ENCODE measurements around the gene MORN3. TPM values are rescaled to one million over a fixed set of nuclear protein-coding genes. Genes with fewer than 3 reads are reported as not detected.

The MORN3 gene
- total and polyA plus RNA-seq, 2 of the 4 experiments (the other 2 are of a cell fraction), result 0.18 to 0.22 TPM

GRCh38 chr12:121638298-121639202 is 30.9 kb downstream of the MORN3 start (continued):
- TF ChIP-seq FOS (IDR thresholded peaks at IDR 0.05; ENCODE audit: low read depth, low read length), result no peak

DNA sequence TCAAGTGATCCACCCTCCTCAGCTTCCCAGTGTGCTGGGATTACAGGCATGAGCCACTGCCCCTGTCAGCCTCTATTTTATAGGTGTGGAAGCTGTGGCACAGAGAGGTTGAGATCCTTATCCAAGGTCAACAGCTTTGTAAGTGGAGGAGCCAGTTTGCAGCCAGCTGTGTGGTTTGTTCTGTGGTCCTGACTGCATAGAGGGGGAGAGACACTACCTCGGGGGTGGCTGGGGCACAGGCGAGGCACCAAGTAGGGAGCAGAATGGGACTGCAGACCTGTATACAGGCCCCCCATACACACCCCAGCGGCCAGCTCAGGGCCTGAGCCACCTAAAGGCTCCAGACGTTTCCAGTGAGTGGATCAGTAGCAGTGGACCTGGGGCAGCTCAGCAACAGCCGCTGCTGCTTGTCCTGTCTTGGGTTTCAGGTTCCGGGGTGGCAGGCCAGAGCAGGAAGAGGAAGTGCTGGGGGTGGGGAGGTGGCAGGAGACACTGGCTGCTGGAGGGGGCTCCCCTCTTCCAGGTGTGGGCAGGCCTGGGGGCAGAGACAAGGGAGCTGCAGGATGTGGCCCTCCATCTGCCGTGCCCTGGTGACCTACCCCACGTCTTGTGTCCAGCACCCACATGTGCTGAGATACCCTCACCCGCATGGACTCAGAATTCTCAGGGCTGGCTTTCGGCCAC is 32.1 kb downstream of the MORN3 start:
- peak overlapping the region; percentile 5 for H2AK9ac ChIP-seq (replicated peaks; ENCODE audit: low read depth, low read length, poor library complexity)
- H3K27ac ChIP-seq (ENCODE audit: insufficient read depth, low read length), result no peak overlapping the region
- no peak overlapping the region for H3K4me3 ChIP-seq (ENCODE audit: insufficient read depth, low read depth, low read length)
- ChIA-PET CTCF (interaction anchor here (1.1 kb wide), 1 partner anchor 11 kb away, joined by 3 read pairs; the partner anchor contains the start of gene ORAI1), POLR2A (ENCODE audit: unreplicated experiment) (no interaction called here)
- H2AFZ ChIP-seq (replicated peaks; ENCODE audit: low read length, poor library complexity), result no peak overlapping the region
- no peak for DNase-seq
- H4K91ac ChIP-seq (ENCODE audit: insufficient read depth, low read depth, low read length), result no peak overlapping the region
- H3K14ac ChIP-seq (replicated peaks; ENCODE audit: low read depth, low read length), result no peak overlapping the region
- H3K4me1 ChIP-seq (ENCODE audit: control insufficient read depth, insufficient read depth, low read length), result peaks cover 11% of the 10 kb centered on the region
- no peak overlapping the region for H3K18ac ChIP-seq (ENCODE audit: low read depth, low read length)
- intact Hi-C loops (cut with micrococcal nuclease) (no loop called here), in situ Hi-C loops (cut with MboI; ENCODE audit: low sequenced_read_pairs) (no loop called here), dilution Hi-C loops (cut with HindIII; ENCODE audit: low sequenced_read_pairs, unreplicated experiment) (no loop called here)
- ATAC-seq (ENCODE audit: low read depth), result no peak
- H2BK120ac ChIP-seq (ENCODE audit: low read depth, low read length), result no peak overlapping the region
- TF ChIP-seq SMC3 (IDR thresholded peaks at IDR 0.05; ENCODE audit: low read depth, low read length), result no peak
- TF ChIP-seq MAZ (IDR thresholded peaks at IDR 0.05; ENCODE audit: borderline replicate concordance, low read depth, low read length), result no peak
- TF ChIP-seq RAD21 (IDR thresholded peaks at IDR 0.05; ENCODE audit: low read length), result no peak
- TF ChIP-seq NFE2L2 (IDR thresholded peaks at IDR 0.05; ENCODE audit: low read depth, low read length), result no peak
- peak overlapping the region; percentile 36; the same call in 1 of the 2 replicates for H3K9ac ChIP-seq (ENCODE audit: low read depth, low read length)
- no peak overlapping the region for H3K23ac ChIP-seq (ENCODE audit: low read depth, low read length)
- no peaks in the 10 kb centered on the region for H3K9me3 ChIP-seq (ENCODE audit: control insufficient read depth, insufficient read depth, low read length)
- no peak overlapping the region for H2BK15ac ChIP-seq (ENCODE audit: low read depth, low read length)
- peaks cover 12% of the 10 kb centered on the region for H3K9me1 ChIP-seq (ENCODE audit: insufficient read depth, low read length)
- H3K79me1 ChIP-seq (ENCODE audit: low read depth in 1 of 2, low read length in 2 of 2), result peaks cover 3 to 54% of the 10 kb centered on the region in 2 experiments; a peak in 3 of 4 replicates
- no TSS peak for BruUV-seq (replicated peaks)
- H3K4ac ChIP-seq (ENCODE audit: low read depth, low read length), result no peak overlapping the region
- H3K4me2 ChIP-seq (ENCODE audit: low read depth, low read length), result no peak overlapping the region
- H2AK5ac ChIP-seq (ENCODE audit: low read depth, low read length), result no peak overlapping the region
- H2BK20ac ChIP-seq (ENCODE audit: low read depth, low read length), result no peak overlapping the region
- peaks cover 8% of the 10 kb centered on the region; the same call in 1 of the 2 replicates for H3K36me3 ChIP-seq (ENCODE audit: control insufficient read depth, insufficient read depth, low read length)
- H3K27me3 ChIP-seq (ENCODE audit: control insufficient read depth, insufficient read depth, low read length), result no peaks in the 10 kb centered on the region
- peaks cover 2% of the 10 kb centered on the region for H4K20me1 ChIP-seq (ENCODE audit: insufficient read depth, low read length)
- H4K8ac ChIP-seq (ENCODE audit: low read depth in 2 of 2, low read length in 2 of 2), result 0 out of 4 replicates have a peak overlapping the region, but pooled peaks of 1 of the 2 experiments have one; percentile 16
- no peak overlapping the region for H3K56ac ChIP-seq (ENCODE audit: extremely low read depth, insufficient read depth, low read length)
- H2BK5ac ChIP-seq (ENCODE audit: low read depth, low read length, poor library complexity, severe bottlenecking), result no peak overlapping the region
- no peak overlapping the region; the same call in 1 of the 2 replicates for H4K5ac ChIP-seq (ENCODE audit: low read depth, low read length)
- 84% methylated on average over 5 of the region's 10 CpGs; no CpG with 5 or more reads in 1 of the 2 experiments for WGBS, 2 experiments (ENCODE audit: extremely low coverage in 2 of 2, insufficient read length in 1 of 2)

Data from IMR-90 (cell line).